Activated CD8-positive, alpha-beta T cell treated with anti-CD3 and anti-CD28 coated beads, Interleukin-2, amount 10 ng/mL, durations not matched to agents 7 days and 5 days (primary cell): ENCODE data around the gene PLSCR1. TPM values are rescaled to one million over a fixed set of nuclear protein-coding genes. Genes with fewer than 3 reads are reported as not detected.
"Not testable (repeated sequence)": the region's sequence is repeated elsewhere in the genome, so short reads cannot be mapped to it uniquely, and the experiment has no call there.

ENCODE experiments used
- ATAC-seq: fragments of 150-1000 bp; cut with Tn5 transposase; one replicate; pipeline ENCODE4 v1.10.0; 2021; ENCODE audit warnings: moderate library complexity
- CTCF ChIA-PET: fragments of 350-600 bp; sonication (Branson Sonifier 250); formaldehyde crosslinking; loops from one replicate; lab custom pipeline; 2021; ENCODE audit warnings: antibody characterized with exemption; lab: Charles Lee
- POLR2A ChIA-PET: fragments of 350-600 bp; sonication (Branson Sonifier 250); formaldehyde crosslinking; loops from one replicate; lab custom pipeline; 2021; ENCODE audit warnings: antibody characterized with exemption; lab: Charles Lee
- DNase-seq: peaks from one replicate; pipeline ENCODE4 v3.0.0-alpha.2; 2020
- H3K27ac Mint-ChIP-seq: one replicate; pipeline ENCODE4 v1.8.0; 2021; ENCODE audit warnings: mild to moderate bottlenecking, mixed read lengths
- H3K27me3 Mint-ChIP-seq: one replicate; pipeline ENCODE4 v1.8.0; 2021; ENCODE audit warnings: low read depth, mixed read lengths
- H3K36me3 Mint-ChIP-seq: one replicate; pipeline ENCODE4 v1.8.0; 2021; ENCODE audit warnings: low read depth, mixed read lengths
- H3K4me1 Mint-ChIP-seq: one replicate; pipeline ENCODE4 v1.8.0; 2021; ENCODE audit warnings: low read depth, mixed read lengths
- H3K4me3 Mint-ChIP-seq: one replicate; pipeline ENCODE4 v1.8.0; 2021; ENCODE audit warnings: mild to moderate bottlenecking, mixed read lengths
- H3K9me3 Mint-ChIP-seq: one replicate; pipeline ENCODE4 v1.8.0; 2022; ENCODE audit warnings: mixed read lengths; ENCODE audit not compliant: insufficient read depth
- total RNA-seq, 2 experiments: library from RNA; stranded (reverse); gene quantifications; one replicate each; pipeline ENCODE4 v1.2.3, GENCODE V29; 2021

The PLSCR1 gene
- total RNA-seq, 2 experiments from 2014 or later, result 164 to 177 TPM

DNA sequence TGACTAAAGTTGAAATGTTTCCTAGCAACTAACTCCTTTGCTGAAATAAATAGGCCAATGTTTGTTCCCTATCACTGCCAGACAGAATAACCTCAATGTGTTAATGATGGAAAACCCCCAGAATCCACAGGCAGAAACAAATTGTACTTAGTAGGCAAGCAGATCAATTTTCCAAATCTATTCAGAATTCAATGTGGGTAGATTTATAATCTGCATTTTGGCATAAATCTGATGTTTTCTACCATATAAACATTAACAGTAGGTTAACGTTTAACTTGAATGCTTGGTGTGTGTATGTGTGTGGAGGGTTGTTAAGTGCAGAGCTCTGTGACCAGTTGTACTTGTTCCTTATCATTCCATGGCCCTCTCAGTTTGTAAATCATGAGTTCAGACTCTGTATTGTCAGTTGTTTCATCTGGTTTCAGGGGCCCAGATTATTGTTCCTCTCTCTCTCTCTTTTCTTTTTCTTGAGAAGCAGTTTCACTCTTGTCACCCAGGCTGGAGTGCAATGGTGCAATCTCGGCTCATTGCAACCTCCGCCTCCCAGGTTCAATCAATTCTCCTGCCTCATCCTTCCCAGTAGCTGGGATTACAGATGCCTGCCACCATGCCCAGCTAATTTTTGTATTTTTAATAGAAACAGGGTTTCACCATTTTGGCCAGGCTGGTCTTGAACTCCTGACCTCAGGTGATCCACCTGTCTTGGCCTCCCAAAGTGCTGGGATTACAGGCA is 32.8 kb downstream of the PLSCR1 start:
- Mint-ChIP-seq H3K9me3 (no peaks in the 10 kb centered on the region), H3K27ac (no peak overlapping the region), H3K36me3 (peaks cover 64% of the 10 kb centered on the region), H3K4me1 (peaks cover 57% of the 10 kb centered on the region), H3K4me3 (no peak overlapping the region), H3K27me3 (no peaks in the 10 kb centered on the region)
- POLR2A ChIA-PET, result no interaction called here
- DNase-seq (no peak), ATAC-seq (no peak)
- CTCF ChIA-PET, result interaction anchor here (1.4 kb wide), 1 partner anchor 11 kb away, joined by 4 read pairs; no protein-coding TSS in a partner anchor

DNA sequence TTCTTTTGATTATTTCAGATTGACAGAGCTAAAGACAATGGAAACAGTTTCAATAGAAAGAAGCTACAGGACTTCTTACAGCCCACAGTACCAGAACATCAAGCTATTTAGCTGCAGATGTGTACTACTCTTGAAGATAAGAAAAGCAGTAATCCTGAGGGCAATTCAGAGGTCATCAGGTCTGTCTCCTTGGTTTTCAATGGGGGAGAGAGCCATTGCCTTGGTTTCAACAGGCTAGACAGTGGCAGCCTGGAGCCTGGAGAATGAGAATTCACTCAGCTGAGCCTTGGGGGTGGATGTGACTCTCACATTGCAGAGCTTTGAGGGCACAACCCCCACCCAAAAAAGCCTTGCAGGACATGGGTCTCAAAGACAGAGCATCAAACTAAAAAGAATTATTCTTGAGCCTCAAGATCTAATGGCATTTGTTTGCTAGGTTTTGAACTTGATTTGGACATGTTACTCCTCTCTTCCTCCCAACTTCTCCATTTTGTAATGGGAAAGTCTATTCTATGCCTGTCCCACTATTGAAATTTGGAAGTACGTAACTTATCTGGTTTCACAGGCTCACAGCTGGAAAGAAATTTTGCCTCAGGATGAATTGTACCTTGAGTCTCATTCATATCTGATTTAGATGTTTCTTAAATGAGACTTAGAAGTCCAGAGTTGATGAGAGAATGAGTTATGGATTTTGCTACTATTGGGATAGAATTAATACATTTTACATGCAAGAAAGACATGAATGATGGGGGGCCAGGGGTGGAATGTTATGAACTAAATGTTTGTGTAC is 36.9 kb downstream of the PLSCR1 start:
- ChIA-PET CTCF (no interaction called here), POLR2A (no interaction called here)
- no peaks in the 10 kb centered on the region for H3K27me3 Mint-ChIP-seq

DNA sequence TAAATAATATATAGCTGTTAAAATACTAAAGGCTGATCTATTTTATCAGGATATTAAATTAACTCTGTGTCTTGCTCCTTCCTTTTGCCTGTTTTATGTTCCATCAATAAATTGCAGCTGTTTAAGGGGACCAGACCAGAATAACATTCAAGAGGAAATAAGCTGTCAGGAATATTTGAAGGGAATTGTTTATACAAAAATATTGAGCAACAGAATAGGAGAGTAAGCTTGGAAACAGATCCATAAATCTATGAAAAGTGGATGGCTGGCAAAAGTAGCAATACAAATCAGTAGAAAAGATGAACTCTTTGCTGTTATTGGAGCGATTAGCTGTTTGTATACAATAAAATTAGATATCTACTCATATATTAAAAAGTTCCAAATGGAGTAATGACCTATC is 38.9 kb downstream of the PLSCR1 start:
- Mint-ChIP-seq H3K27me3 (no peaks in the 10 kb centered on the region), H3K9me3 (no peaks in the 10 kb centered on the region), H3K4me1 (peaks cover 45% of the 10 kb centered on the region), H3K36me3 (peaks cover 33% of the 10 kb centered on the region), H3K4me3 (no peak overlapping the region), H3K27ac (no peak overlapping the region)
- POLR2A ChIA-PET, result no interaction called here
- CTCF ChIA-PET, result interaction anchor here (1.2 kb wide), 1 partner anchor 12 kb away, joined by 3 read pairs; no protein-coding TSS in a partner anchor
- ATAC-seq (no peak), DNase-seq (no peak)

More for the DNA sequence above, 36.9 kb downstream of the PLSCR1 start:
- ATAC-seq (no peak), DNase-seq (no peak)
- peaks cover 52% of the 10 kb centered on the region for H3K4me1 Mint-ChIP-seq
- H3K4me3 Mint-ChIP-seq, result no peak overlapping the region
- H3K36me3 Mint-ChIP-seq, result peaks cover 44% of the 10 kb centered on the region
- no peak overlapping the region for H3K27ac Mint-ChIP-seq
- no peaks in the 10 kb centered on the region for H3K9me3 Mint-ChIP-seq

DNA sequence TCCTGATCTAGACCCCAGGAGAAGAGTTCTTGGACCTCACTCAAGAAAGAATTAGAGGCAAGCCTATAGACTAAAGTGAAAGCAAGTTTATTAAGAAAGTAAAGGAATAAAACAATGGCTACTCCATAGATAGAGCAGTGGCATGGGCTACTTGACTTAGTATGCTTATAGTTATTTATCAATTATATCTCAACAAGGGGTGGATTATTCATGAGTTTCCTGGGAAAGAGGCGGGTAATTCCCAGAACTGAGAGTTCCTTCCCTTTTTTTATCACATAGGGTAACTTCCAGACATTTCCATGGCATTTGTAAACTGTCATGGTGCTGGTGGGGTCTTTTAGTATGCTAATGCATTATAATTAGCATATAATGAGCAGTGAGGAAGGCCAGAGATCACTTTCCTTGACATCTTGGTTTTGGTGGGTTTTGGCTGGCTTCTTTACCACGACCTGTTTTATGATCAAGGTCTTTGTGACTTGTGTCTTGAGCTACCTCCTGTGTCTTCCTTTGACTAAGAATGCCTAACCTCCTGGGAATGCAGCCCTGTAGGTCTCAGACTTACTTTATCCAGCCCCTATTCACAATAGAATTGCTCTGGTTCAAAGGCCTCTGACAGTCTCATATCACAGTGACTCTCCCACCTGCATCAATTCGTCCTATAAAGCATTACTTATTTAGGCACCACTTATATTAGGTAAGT is 39.8 kb downstream of the PLSCR1 start:
- no peak overlapping the region for H3K4me3 Mint-ChIP-seq
- peaks cover 36% of the 10 kb centered on the region for H3K4me1 Mint-ChIP-seq
- no peak for ATAC-seq
- ChIA-PET CTCF (interaction anchor here (0.7 to 1.2 kb wide), 3 partner anchors 8 to 40 kb away, joined by 3 read pairs; partner anchors contain the start of gene PLSCR1), POLR2A (no interaction called here)
- H3K9me3 Mint-ChIP-seq, result no peaks in the 10 kb centered on the region
- DNase-seq, result no peak
- H3K27ac Mint-ChIP-seq, result no peak overlapping the region
- no peaks in the 10 kb centered on the region for H3K27me3 Mint-ChIP-seq
- H3K36me3 Mint-ChIP-seq, result peaks cover 25% of the 10 kb centered on the region

- Mint-ChIP-seq H3K4me1 (peaks cover 40% of the 10 kb centered on the region), H3K4me3 (no peak overlapping the region), H3K9me3 (no peaks in the 10 kb centered on the region), H3K27ac (no peak overlapping the region), H3K27me3 (no peaks in the 10 kb centered on the region), H3K36me3 (peaks cover 25% of the 10 kb centered on the region)
- peak; percentile 27 for ATAC-seq
- ChIA-PET CTCF (interaction anchor here (0.7 to 0.9 kb wide), 2 partner anchors 9 to 41 kb away, joined by 3 read pairs; partner anchors contain the start of gene PLSCR1), POLR2A (no interaction called here)
- DNase-seq, result no peak
These were observed 40.8 kb downstream of the PLSCR1 start for GRCh38 chr3:146503461-146504202.

GRCh38 chr3:146502887-146503460 is 41.4 kb downstream of the PLSCR1 start:
- H3K9me3 Mint-ChIP-seq, result no peaks in the 10 kb centered on the region
- POLR2A ChIA-PET, result no interaction called here
- no peak for DNase-seq
- H3K27me3 Mint-ChIP-seq, result no peaks in the 10 kb centered on the region
- no peak overlapping the region for H3K4me3 Mint-ChIP-seq
- H3K27ac Mint-ChIP-seq, result no peak overlapping the region
- ATAC-seq, result no peak
- H3K4me1 Mint-ChIP-seq, result peaks cover 43% of the 10 kb centered on the region
- peaks cover 20% of the 10 kb centered on the region for H3K36me3 Mint-ChIP-seq
- CTCF ChIA-PET, result no interaction called here

DNA sequence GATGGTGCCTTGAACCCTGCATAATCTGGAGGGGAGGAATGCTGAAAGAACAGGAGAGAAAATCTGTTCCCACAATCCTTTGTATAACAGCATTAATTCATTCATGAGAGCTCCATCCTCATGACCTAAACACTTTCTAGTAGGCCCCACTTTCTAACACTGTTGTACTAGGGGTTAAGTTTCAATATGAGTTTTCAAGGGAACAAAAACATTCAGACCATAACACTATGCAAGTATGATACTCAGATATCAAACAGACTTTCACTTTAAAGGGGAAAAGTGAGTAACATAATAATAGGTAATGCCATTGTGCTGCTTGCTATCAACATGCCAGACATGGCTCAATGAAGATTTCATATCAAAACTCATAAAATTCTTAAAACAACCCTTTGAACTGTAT is 42.7 kb downstream of the PLSCR1 start:
- DNase-seq, result no peak
- ChIA-PET CTCF (no interaction called here), POLR2A (no interaction called here)
- H3K27ac Mint-ChIP-seq, result no peak overlapping the region
- H3K9me3 Mint-ChIP-seq, result no peaks in the 10 kb centered on the region
- peaks cover 39% of the 10 kb centered on the region for H3K4me1 Mint-ChIP-seq
- H3K36me3 Mint-ChIP-seq, result peaks cover 22% of the 10 kb centered on the region
- H3K4me3 Mint-ChIP-seq, result no peak overlapping the region
- no peak for ATAC-seq
- no peaks in the 10 kb centered on the region for H3K27me3 Mint-ChIP-seq

- ChIA-PET CTCF (interaction anchor here (1.2 kb wide), 1 partner anchor 19 kb away, joined by 3 read pairs; no protein-coding TSS in a partner anchor), POLR2A (no interaction called here)
- Mint-ChIP-seq H3K36me3 (peaks cover 26% of the 10 kb centered on the region), H3K27ac (no peak overlapping the region), H3K4me1 (peaks cover 36% of the 10 kb centered on the region), H3K9me3 (no peaks in the 10 kb centered on the region), H3K4me3 (no peak overlapping the region), H3K27me3 (peaks cover 2% of the 10 kb centered on the region)
- ATAC-seq (no peak), DNase-seq (no peak)
These were observed 44.7 kb downstream of the PLSCR1 start for GRCh38 chr3:146499701-146500100.

DNA sequence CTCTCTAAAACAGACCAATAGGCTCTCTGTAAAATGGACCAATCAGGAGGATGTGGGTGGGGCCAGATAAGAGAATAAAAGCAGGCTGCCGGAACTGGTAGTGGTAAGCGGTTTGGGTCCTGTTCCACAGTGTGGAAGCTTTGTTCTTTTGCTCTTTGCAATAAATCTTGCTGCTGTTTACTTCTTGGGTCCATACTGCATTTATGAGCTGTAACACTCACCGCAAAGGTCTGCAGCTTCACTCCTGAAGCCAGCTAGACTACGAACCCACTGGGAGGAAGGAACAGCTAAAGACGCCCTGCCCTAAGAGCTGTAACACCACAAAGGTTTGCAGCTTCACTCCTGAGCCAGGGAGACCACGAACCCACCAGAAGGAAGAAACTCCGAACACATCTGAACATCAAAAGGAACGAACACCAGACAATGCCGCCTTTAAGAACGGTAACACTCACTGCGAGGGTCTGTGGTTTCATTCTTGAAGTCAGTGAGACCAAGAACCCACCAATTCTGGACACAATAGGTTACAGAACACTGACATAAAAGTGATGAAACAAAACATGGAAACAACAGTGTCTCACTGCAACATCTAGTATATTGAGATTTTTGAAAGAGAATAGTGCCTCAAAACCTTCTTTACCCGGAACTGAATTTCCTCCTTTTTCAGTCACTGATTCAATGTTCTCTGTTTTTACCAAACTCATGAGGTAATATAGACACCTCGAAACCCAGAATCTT is 46.2 kb downstream of the PLSCR1 start:
- POLR2A ChIA-PET, result interaction anchor here (0.6 to 3.1 kb wide), 6 partner anchors 20 to 84 kb away, joined by 3 to 38 read pairs (median 3); partner anchors contain the start of genes PLSCR1 and PLSCR2
- ATAC-seq (peak; percentile 86), DNase-seq (peak; percentile 85)
- peak overlapping the region; percentile 70 for H3K4me3 Mint-ChIP-seq
- H3K4me1 Mint-ChIP-seq, result peaks cover 30% of the 10 kb centered on the region
- H3K27me3 Mint-ChIP-seq, result peaks cover 2% of the 10 kb centered on the region
- H3K36me3 Mint-ChIP-seq, result peaks cover 24% of the 10 kb centered on the region
- H3K9me3 Mint-ChIP-seq, result no peaks in the 10 kb centered on the region
- CTCF ChIA-PET, result no interaction called here
- H3K27ac Mint-ChIP-seq, result peak overlapping the region; percentile 97

GRCh38 chr3:146497145-146497843 is 47.1 kb downstream of the PLSCR1 start:
- H3K4me3 Mint-ChIP-seq, H3K27me3 Mint-ChIP-seq, ATAC-seq, CTCF ChIA-PET, DNase-seq, H3K9me3 Mint-ChIP-seq: not testable (repeated sequence)
- POLR2A ChIA-PET, result interaction anchor here (1.2 to 3.1 kb wide), 4 partner anchors 21 to 54 kb away, joined by 3 to 38 read pairs (median 4); partner anchors contain the start of gene PLSCR1
- H3K36me3 Mint-ChIP-seq, result peaks cover 15% of the 10 kb centered on the region
- peak overlapping the region; percentile 97 for H3K27ac Mint-ChIP-seq
- peaks cover 30% of the 10 kb centered on the region for H3K4me1 Mint-ChIP-seq
